Suprapubic skin (tissue), 3 donors: ENCODE measurements around the gene PDCD5.

Source experiments
- POLR2A ChIP-seq, 2 donors: fragments of 450-650 bp; IDR thresholded peaks; one replicate each; pipeline ENCODE4 v1.6.1; 2017; ENCODE audit warnings: antibody characterized with exemption in 2 of 2, mild to moderate bottlenecking in 2 of 2, moderate library complexity in 2 of 2
- TF ChIP-seq, protein P1 (sequence below), 2 donors: fragments of 200-600 bp in 1 of 2; fragments of 450-650 bp in 1 of 2; sonication (generic) in 1 of 2; IDR thresholded peaks; one replicate each; pipeline ENCODE4 v1.5.1; 2016 to 2019; ENCODE audit warnings: antibody characterized with exemption in 2 of 2, mild to moderate bottlenecking in 1 of 2, moderate library complexity in 1 of 2

DNA sequence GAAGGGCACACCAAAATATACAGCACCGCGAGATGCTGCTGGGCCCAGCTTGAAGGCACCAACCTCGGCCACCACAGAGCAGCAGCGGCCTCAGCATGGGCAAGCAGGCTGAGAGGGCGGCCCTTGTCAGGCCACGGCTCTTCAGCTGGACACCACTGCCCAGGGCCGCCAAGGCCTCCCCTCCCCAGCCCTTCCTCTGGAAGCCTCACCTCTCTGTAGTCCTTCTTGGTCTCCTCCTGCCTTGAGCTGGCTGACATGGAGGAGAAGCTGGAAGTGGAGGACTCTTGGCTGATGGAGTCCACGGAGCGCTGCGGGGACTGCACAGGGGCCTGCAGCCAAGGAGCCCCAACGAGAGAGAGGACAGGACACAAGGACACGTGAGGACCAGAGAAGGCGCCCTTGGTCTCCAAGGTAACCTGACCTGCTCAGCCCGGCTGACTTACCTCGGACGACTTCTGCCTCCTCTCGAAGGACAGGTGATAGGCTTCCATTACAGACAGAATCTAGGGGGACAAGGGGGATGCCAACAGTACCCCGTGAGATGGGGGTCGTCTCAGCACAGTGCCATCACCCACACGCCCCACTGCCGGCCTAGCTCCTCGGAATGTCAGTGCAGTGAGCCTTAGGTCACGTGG is 38.2 kb downstream of the PDCD5 start:
- TF ChIP-seq, protein P1, sequence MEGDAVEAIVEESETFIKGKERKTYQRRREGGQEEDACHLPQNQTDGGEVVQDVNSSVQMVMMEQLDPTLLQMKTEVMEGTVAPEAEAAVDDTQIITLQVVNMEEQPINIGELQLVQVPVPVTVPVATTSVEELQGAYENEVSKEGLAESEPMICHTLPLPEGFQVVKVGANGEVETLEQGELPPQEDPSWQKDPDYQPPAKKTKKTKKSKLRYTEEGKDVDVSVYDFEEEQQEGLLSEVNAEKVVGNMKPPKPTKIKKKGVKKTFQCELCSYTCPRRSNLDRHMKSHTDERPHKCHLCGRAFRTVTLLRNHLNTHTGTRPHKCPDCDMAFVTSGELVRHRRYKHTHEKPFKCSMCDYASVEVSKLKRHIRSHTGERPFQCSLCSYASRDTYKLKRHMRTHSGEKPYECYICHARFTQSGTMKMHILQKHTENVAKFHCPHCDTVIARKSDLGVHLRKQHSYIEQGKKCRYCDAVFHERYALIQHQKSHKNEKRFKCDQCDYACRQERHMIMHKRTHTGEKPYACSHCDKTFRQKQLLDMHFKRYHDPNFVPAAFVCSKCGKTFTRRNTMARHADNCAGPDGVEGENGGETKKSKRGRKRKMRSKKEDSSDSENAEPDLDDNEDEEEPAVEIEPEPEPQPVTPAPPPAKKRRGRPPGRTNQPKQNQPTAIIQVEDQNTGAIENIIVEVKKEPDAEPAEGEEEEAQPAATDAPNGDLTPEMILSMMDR (IDR thresholded peaks at IDR 0.05): no peak
- no peak for TF ChIP-seq POLR2A (IDR thresholded peaks at IDR 0.05)
